H1 (cell line): ENCODE data around the gene KRTAP2-4.

Experiments used
- CHD2 ChIP-seq: IDR thresholded peaks from 2 replicates; pipeline ENCODE4 v1.6.1; 2012; ENCODE audit warnings: low read length, improper control_type of control experiment
- EP300 ChIP-seq, 2 experiments: IDR thresholded peaks; 1 replicate in 1 of 2; 2 replicates in 1 of 2; pipeline ENCODE4 v1.6.1; 2011 to 2012; ENCODE audit warnings: low read depth in 2 of 2, low read length in 2 of 2, mild to moderate bottlenecking in 2 of 2, borderline replicate concordance in 1 of 2, inconsistent platforms in 1 of 2, moderate library complexity in 1 of 2
- POLR2A ChIP-seq, 2 experiments: IDR thresholded peaks; 1 replicate in 1 of 2; 2 replicates in 1 of 2; pipeline ENCODE4 v1.6.1; 2011; ENCODE audit warnings: low read depth in 2 of 2, low read length in 2 of 2, mild to moderate bottlenecking in 2 of 2; ENCODE audit errors: control extremely low read depth in 1 of 2
- RAD21 ChIP-seq, 2 experiments: IDR thresholded peaks in 1 of 2; conservative IDR thresholded peaks in 1 of 2; 2 replicates each; pipeline ENCODE4 v1.6.1; 2011; ENCODE audit warnings: low read depth in 2 of 2, low read length in 2 of 2, improper control_type of control experiment in 1 of 2, inconsistent platforms in 1 of 2, mild to moderate bottlenecking in 1 of 2, moderate library complexity in 1 of 2
- TAF1 ChIP-seq: IDR thresholded peaks from 2 replicates; pipeline ENCODE4 v1.6.1; 2011; ENCODE audit warnings: mild to moderate bottlenecking, low read depth, low read length
- TAF7 ChIP-seq: optimal IDR thresholded peaks from 2 replicates; pipeline ENCODE3; 2011; ENCODE audit warnings: low read depth, mild to moderate bottlenecking, inconsistent platforms, low read length, moderate library complexity, borderline replicate concordance

DNA sequence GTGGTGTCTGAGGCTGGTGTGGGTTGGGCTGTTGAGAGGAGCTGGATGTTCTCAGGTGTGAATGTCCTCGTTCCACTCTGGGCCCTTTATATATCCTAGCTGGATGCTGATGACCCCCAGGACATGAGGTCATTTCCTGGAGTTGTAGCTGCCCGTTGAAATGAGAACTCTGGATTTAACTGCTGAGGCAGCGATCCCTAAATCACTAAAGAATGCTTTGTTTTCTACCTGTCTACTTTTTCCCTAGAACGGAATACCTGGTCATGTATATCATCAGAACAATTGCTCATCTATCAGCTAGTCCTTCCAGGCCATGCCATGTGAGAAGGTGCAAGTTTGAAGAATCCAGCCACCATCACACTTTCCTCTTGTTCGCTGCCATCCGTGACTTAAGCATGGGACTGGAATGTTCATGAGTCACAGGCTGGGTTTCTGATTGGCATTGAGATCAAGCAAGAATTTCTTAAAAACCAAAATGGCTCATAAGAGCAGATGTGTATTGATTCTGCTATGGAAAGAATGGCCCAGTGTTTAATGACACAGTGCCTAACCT, 5.6 kb downstream of the KRTAP2-4 start, which contains the start of gene KRTAP2-3:
- TF ChIP-seq TAF7 (no peak), EP300 (IDR thresholded peaks at IDR 0.05; ENCODE audit: borderline replicate concordance in 1 of 2, low read depth in 2 of 2, low read length in 2 of 2) (no peak), CHD2 (no peak), POLR2A (IDR thresholded peaks at IDR 0.05; ENCODE audit: control extremely low read depth in 1 of 2, low read depth in 2 of 2, low read length in 2 of 2) (no peak), RAD21 (IDR thresholded peaks at IDR 0.05 in 1 of 2, conservative IDR thresholded peaks at IDR 0.05 in 1 of 2; ENCODE audit: low read depth in 2 of 2, low read length in 2 of 2) (no peak), TAF1 (no peak)
